ENCODE measurements around the gene DEFB119. TPM values are rescaled to one million over a fixed set of nuclear protein-coding genes. Genes with fewer than 3 reads are reported as not detected.
"Not testable (repeated sequence)": the region's sequence is repeated elsewhere in the genome, so short reads cannot be mapped to it uniquely, and the experiment has no call there.

DEFB119 gene
- total RNA-seq, 1 experiment from 2014 or later, result not detected

- Histone ChIP-seq H3K27me3 (replicated peaks; ENCODE audit: insufficient read depth, low read depth, low read length, poor library complexity) (peaks cover 42% of the 10 kb centered on the region), H3K9me3 (ENCODE audit: low read depth, low read length, poor library complexity, severe bottlenecking) (no peaks in the 10 kb centered on the region), H3K36me3 (ENCODE audit: insufficient read depth, low read length, poor library complexity, severe bottlenecking) (no peaks in the 10 kb centered on the region), H3K4me3 (ENCODE audit: low read depth, low read length, poor library complexity, severe bottlenecking) (no peak within 1 kb of the TSS), H3K27ac (ENCODE audit: low read depth, low read length, poor library complexity, severe bottlenecking) (no peak within 1 kb of the TSS), H3K4me1 (ENCODE audit: insufficient read depth, low read length, poor library complexity, severe bottlenecking) (no peaks in the 10 kb centered on the region)
- TF ChIP-seq, protein P1, sequence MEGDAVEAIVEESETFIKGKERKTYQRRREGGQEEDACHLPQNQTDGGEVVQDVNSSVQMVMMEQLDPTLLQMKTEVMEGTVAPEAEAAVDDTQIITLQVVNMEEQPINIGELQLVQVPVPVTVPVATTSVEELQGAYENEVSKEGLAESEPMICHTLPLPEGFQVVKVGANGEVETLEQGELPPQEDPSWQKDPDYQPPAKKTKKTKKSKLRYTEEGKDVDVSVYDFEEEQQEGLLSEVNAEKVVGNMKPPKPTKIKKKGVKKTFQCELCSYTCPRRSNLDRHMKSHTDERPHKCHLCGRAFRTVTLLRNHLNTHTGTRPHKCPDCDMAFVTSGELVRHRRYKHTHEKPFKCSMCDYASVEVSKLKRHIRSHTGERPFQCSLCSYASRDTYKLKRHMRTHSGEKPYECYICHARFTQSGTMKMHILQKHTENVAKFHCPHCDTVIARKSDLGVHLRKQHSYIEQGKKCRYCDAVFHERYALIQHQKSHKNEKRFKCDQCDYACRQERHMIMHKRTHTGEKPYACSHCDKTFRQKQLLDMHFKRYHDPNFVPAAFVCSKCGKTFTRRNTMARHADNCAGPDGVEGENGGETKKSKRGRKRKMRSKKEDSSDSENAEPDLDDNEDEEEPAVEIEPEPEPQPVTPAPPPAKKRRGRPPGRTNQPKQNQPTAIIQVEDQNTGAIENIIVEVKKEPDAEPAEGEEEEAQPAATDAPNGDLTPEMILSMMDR (conservative IDR thresholded peaks at IDR 0.05; ENCODE audit: low read depth, low read length), result no peak
- TF ChIP-seq EZH2 (IDR thresholded peaks at IDR 0.05; ENCODE audit: borderline replicate concordance, low read depth, low read length, poor library complexity, severe bottlenecking), result no peak
- BruUV-seq (replicated peaks), result no TSS peak
- DNase-seq (ENCODE audit: low spot score), result no peak
- intact Hi-C loops (cut with micrococcal nuclease; ENCODE audit: unreplicated experiment), result no loop called here
- ChIA-PET CTCF (no interaction called here), POLR2A (ENCODE audit: low non-redundant PET) (no interaction called here)
Observed at GRCh38 chr20:31368301-31368700, 22.1 kb downstream of the DEFB119 start, which contains the start of gene DEFB118. Gene DEFB118 (plus strand): TSS chr20:31368601. CDS start chr20:31368651, 50 bp downstream.

DNA sequence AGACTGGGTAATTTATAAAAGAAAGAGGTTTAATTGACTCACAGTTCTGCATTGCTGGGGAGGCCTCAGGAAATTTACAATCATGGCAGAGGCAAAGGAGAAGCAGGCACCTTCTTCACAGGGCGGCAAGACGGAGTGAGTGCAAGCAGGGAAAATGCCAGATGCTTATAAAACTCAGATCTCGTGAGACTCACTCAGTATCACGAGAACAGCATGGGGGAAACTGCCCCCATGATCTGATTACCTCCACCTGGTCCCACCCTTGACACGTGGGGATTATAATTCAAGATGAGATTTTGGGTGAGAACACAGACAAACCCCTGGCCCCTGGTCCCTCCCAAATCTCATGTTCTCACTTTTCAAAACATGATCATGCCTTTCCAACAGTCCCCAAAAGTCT lies 26.1 kb downstream of the DEFB119 start:
- H3K36me3 ChIP-seq (ENCODE audit: insufficient read depth, low read length, poor library complexity, severe bottlenecking); BruUV-seq (replicated peaks); H3K4me1 ChIP-seq (ENCODE audit: insufficient read depth, low read length, poor library complexity, severe bottlenecking); H3K9me3 ChIP-seq (ENCODE audit: low read depth, low read length, poor library complexity, severe bottlenecking); H3K27ac ChIP-seq (ENCODE audit: low read depth, low read length, poor library complexity, severe bottlenecking); DNase-seq (ENCODE audit: low spot score); H3K4me3 ChIP-seq (ENCODE audit: low read depth, low read length, poor library complexity, severe bottlenecking); POLR2A ChIA-PET (ENCODE audit: low non-redundant PET); CTCF ChIA-PET; intact Hi-C loops (cut with micrococcal nuclease; ENCODE audit: unreplicated experiment): not testable (repeated sequence)
- peaks cover 50% of the 10 kb centered on the region for H3K27me3 ChIP-seq (replicated peaks; ENCODE audit: insufficient read depth, low read depth, low read length, poor library complexity)

- ChIA-PET POLR2A (ENCODE audit: low non-redundant PET) (no interaction called here), CTCF (no interaction called here)
- BruUV-seq (replicated peaks), result no TSS peak
- no peak overlapping the region for H3K27ac ChIP-seq (ENCODE audit: low read depth, low read length, poor library complexity, severe bottlenecking)
- peaks cover 56% of the 10 kb centered on the region for H3K27me3 ChIP-seq (replicated peaks; ENCODE audit: insufficient read depth, low read depth, low read length, poor library complexity)
- H3K9me3 ChIP-seq (ENCODE audit: low read depth, low read length, poor library complexity, severe bottlenecking), result no peaks in the 10 kb centered on the region
- TF ChIP-seq, protein P1 (conservative IDR thresholded peaks at IDR 0.05; ENCODE audit: low read depth, low read length), result no peak
- no peak for TF ChIP-seq EZH2 (IDR thresholded peaks at IDR 0.05; ENCODE audit: borderline replicate concordance, low read depth, low read length, poor library complexity, severe bottlenecking)
- no peaks in the 10 kb centered on the region for H3K4me1 ChIP-seq (ENCODE audit: insufficient read depth, low read length, poor library complexity, severe bottlenecking)
- H3K36me3 ChIP-seq (ENCODE audit: insufficient read depth, low read length, poor library complexity, severe bottlenecking), result no peaks in the 10 kb centered on the region
- DNase-seq (ENCODE audit: low spot score), result no peak
- intact Hi-C loops (cut with micrococcal nuclease; ENCODE audit: unreplicated experiment), result no loop called here
- H3K4me3 ChIP-seq (ENCODE audit: low read depth, low read length, poor library complexity, severe bottlenecking), result no peak overlapping the region
Observed at GRCh38 chr20:31363295-31363694, 27.1 kb downstream of the DEFB119 start.

- TF ChIP-seq, protein P1 (conservative IDR thresholded peaks at IDR 0.05; ENCODE audit: low read depth, low read length), result no peak
- no peak for TF ChIP-seq EZH2 (IDR thresholded peaks at IDR 0.05; ENCODE audit: borderline replicate concordance, low read depth, low read length, poor library complexity, severe bottlenecking)
- Histone ChIP-seq H3K4me1 (ENCODE audit: insufficient read depth, low read length, poor library complexity, severe bottlenecking) (no peaks in the 10 kb centered on the region), H3K27me3 (replicated peaks; ENCODE audit: insufficient read depth, low read depth, low read length, poor library complexity) (peaks cover 43% of the 10 kb centered on the region), H3K27ac (ENCODE audit: low read depth, low read length, poor library complexity, severe bottlenecking) (no peak overlapping the region), H3K36me3 (ENCODE audit: insufficient read depth, low read length, poor library complexity, severe bottlenecking) (no peaks in the 10 kb centered on the region), H3K9me3 (ENCODE audit: low read depth, low read length, poor library complexity, severe bottlenecking) (no peaks in the 10 kb centered on the region), H3K4me3 (ENCODE audit: low read depth, low read length, poor library complexity, severe bottlenecking) (no peak overlapping the region)
- CTCF ChIA-PET, result no interaction called here
- POLR2A ChIA-PET (ENCODE audit: low non-redundant PET), result no interaction called here
- BruUV-seq (replicated peaks), result no TSS peak
- no peak for DNase-seq (ENCODE audit: low spot score)
- intact Hi-C loops (cut with micrococcal nuclease; ENCODE audit: unreplicated experiment), result no loop called here
Observed at GRCh38 chr20:31355981-31356380, 34.4 kb downstream of the DEFB119 start.
